HG03103 (cell line): ENCODE results near the gene ERMAP.
"Not testable (repeated sequence)": the region's sequence is repeated elsewhere in the genome, so short reads cannot be mapped to it uniquely, and the experiment has no call there.

Experiments used
- ATAC-seq: cut with Tn5 transposase; IDR thresholded peaks from one replicate; pipeline ENCODE4 v1.9.1; 2021; ENCODE audit warnings: low read depth; ENCODE audit not compliant: unreplicated experiment

ERMAP gene

DNA sequence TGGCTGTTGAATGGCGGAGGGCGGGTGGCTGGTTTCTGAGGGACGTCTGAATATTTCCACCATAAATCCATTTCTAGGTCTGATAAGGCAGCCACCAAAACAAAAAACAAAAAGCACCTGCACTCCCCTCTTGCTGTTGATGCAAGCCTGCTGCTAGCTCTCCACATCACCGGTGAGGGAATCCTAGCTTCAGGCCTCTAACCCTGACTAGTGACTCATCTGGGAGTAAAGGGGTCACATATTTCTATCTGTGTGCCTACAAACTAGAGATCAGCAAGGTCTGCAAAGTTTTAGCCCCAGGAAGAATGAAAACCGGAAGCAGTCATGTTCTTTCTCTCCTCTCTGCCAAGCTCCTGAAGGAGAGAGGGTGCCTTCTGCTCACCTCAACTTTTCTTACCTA is 10.3 kb upstream of the ERMAP start:
- ATAC-seq, result no peak

DNA sequence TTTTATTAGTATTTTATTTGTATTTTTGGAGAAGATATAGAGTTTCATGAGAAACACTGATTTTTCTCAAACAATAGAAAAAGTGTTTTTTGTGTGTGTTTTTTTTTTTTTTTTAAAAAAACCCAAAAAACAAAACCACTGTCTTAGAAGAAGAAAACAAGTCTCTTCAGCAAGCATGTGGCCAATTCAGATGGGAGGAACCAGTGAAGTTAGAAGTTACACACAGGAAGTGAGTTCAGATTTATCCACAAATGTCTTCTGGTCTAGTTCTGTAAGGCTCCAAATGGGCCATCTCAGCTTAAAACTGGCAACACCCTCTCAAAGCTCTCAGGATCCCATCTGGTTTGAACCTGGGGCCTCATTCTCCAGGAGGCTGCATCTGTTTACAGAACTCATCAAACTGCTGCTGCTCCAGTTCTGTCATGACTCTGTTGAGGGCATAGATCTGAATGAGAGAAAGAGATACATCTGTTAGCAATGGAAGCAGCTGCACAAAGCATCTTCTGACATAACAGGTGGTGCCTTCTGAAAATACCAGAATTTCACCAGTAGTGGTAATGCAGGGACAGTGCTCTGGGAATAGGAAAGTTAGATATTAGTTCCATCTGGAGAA is 9.8 kb upstream of the ERMAP start:
- no peak for ATAC-seq

DNA sequence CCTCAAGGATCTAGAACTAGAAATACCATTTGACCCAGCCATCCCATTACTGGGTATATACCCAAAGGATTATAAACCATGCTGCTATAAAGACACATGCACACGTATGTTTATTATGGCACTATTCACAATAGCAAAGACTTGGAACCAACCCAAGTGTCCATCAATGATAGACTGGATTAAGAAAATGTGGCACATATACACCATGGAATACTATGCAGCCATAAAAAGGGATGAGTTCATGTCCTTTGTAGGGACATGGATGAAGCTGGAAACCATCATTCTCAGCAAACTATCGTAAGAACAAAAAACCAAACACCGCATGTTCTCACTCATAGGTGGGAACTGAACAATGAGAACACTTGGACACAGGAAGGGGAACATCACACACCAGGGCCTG is 2.1 kb upstream of the ERMAP start:
- ATAC-seq, result not testable (repeated sequence)

DNA sequence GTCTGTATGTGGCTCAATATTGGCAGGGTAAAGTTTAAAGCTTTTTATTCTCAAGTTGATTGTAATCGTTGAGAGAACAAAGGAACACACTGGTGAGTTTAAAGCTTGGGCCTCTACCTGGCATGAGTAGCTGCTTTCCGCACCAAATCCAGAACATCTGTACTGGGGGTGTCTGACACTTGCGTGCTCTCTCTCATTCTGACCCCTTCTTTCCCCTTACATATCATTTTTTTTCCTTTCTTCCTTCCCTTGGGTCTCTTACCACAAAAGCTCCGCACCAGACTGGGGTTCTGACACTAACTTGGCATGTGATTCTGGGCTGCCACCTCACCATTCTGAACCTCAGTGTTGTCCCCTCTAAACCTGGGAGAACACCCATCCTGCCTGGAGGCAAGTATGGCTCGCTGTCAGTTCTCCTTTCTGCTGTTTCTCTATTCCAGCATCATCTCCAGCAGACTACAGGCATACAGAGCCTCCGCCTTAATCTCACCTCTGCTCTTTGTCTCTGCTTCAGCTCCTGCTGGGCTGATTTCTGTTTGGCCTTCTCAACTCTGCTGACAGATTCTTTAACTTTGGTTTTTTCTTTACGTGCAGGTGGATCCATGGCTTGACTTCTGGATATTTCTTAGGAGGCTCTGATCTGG is 859 bp upstream of the ERMAP start:
- ATAC-seq, result no peak

DNA sequence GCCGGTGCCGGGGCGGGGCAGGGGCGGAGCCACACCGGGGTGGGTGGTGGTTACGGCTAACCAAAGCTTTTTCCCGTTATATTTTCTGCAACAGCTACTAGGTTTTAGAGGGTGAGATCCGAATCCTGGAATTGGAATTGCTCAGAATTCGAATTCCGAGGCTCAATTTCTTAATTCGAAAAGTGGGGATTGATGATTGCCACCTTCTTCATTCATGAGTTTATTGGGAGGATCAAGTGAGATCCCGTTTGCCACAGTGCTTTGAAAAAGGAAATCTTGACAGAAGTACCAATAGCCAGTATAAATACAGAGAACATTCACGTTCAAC is 482 bp downstream of the ERMAP start:
- ATAC-seq, result no peak

DNA sequence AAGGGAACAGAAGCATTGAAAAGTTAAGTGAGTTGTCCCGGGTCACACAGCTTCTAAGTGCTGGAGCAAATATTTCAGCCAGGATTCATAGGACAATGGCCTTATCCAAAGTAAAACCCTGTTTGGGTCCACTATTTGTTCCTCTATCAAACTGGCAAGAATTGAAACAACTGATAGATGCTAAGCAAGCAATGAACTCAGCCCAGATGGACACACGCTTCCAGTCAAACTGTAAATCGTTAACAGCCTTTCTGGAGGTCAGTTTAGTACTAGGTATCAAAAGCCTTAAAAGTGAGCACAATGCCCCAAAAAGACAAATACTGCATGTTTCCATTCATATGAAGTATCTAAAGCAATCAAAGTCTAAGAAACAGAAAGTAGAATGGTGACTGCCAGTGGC is 1.1 kb downstream of the ERMAP start:
- no peak for ATAC-seq

DNA sequence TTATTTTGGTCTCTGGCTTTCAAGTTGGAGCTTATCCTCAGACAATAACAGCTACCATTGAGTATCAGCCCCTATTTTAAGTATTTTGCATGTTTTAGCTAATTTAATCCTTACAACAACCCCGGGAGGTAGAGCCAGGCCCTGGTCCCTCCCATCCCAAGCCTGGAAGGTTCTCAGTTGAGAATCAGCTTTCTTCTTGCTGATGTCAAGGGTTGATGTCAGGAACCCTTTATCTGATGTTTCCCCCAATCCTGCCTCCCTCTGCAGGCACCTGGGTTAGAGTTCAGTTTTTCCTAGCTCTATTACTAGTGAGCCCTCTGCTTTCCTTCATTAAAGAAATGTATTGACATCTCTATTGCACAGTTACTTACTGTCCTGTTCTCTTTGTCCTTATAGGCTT is 3.9 kb downstream of the ERMAP start:
- no peak for ATAC-seq

DNA sequence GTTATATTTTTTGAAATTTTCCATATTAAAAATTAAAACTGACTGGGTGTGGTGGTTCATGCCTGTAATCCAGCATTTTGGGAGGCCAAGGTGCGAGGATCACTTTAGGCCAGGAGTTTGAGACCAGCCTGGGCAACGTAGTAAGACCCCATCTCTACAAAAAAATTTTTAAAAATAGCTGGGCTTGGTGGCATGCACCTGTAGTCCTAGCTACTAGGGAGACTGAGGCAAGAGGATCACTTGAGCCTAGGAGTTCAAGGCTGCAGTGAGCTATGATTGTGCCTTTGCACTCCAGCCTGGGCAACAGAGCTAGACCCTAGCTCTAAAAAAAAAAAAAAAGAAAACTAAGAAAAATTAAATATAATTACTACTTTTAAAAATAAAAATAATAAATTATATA is 4.8 kb downstream of the ERMAP start:
- ATAC-seq, result no peak

DNA sequence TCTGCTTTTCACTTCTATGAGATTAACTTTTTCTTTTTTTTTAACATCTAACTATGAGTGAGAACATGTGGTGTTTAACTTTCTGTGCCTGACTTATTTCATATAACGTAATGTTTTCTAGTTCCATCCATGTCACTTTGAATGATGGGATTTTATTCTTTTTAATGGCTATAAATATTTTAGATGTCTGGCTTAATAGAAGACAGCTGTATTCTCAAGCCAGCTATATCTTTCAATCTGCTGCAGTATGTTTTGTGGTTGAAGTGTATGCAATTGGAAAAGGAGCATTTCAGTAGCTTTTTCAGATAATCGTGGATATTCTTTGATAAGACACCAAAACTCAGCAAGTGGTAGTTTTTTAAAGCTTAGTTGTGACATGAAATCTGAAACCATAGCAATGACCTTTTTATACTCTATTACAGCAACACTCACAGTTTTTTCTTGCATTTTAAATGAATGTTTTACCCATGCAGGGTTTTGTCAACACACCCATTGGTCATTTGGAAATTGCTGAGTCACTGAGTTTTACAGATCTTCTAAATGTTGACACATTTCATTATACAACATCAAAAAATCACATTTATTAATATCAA is 6.0 kb downstream of the ERMAP start:
- no peak for ATAC-seq

DNA sequence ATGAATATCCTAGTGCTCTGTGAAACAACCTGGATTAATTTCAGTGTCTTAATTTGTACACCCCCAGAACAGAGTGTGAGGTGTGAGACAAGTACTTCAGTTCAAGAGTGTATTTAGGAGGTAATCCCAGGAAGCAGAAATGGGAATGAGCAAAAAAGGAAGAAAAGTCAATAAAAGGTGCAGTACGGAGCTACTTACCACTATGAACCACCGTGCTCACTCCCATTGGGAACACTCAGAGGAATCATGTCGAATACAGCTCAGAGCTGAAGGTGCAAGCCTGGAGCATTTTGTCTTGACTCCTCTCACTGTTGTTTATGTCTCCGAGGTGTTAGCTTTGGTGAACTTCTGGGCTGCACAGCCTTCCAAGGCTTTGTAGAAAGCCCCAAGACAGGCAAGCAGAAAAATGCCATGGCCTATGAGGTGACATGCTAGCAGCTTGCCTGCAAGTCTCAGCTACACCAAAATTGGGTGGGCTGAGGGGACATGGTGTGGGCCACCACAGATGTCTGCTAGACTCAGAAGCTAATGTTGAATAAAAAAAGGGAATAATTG is 7.6 kb downstream of the ERMAP start:
- no peak for ATAC-seq

DNA sequence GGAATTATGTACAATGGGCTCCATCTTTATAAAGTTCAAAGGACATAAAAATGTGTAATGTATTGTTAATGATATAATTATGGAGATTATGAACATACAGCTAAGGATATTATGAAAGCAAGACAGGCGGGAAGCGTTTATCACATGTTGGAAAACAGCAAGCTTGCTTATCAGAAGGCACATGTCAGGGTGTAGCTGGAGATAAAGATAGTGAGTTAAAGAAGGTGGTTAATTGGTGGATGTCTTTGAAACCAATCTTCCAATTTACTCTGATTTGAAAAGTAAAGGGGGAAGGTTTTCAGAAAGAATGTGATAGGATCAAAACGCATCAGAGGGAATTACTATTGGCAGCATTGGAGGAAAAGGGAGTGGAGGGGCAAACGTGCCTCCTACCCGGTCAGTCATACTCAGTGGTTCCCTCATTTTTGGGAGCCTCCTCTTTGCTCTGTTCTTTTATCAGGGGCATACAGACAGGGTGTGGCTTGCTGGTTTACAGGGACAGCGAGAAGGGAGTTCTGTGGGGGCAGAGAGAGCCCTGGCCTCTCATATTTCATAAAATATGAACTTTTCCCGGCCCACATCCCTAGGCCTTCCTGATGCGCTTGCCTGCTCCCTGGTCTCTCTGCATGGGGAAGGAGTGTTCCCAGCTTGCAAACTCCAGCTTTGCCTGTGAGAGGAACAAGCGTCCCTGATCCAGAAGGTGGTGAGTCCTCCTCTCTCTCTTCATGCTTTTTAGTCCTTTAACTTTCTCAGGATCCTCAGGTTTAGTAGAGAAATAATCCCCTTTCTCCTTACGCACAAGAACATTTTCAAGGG is 8.3 kb downstream of the ERMAP start:
- no peak for ATAC-seq

DNA sequence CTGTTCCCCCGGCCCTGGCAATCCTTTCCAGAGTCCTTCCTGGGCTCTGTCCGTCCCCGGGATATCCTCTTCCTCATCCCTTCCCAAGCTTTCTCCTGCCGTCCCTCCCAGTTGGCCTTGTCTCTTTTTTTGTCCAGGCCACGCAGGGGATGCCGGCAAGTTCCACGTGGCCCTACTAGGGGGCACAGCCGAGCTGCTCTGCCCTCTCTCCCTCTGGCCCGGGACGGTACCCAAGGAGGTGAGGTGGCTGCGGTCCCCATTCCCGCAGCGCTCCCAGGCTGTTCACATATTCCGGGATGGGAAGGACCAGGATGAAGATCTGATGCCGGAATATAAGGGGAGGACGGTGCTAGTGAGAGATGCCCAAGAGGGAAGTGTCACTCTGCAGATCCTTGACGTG is 13.7 kb downstream of the ERMAP start:
- no peak for ATAC-seq

DNA sequence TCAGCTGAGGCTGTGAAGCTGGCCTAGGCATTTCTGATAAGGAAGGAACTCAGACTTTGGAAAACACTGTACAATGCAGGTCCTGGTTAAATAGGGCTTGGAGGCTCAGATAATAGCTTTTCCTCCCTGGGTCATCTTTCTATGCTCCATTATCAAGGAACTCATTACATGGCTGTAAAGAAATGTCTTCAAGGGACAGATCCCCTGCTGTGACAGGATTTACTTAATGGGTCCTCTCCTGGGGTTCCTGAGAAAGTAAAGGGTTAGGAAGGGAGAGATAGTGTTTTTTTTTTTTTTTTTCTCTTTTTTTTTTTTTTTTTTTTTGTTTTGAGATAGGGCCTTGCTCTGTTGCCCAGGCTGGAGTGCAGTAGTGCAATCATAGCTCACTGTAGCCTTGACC is 14.4 kb downstream of the ERMAP start:
- ATAC-seq, result no peak

DNA sequence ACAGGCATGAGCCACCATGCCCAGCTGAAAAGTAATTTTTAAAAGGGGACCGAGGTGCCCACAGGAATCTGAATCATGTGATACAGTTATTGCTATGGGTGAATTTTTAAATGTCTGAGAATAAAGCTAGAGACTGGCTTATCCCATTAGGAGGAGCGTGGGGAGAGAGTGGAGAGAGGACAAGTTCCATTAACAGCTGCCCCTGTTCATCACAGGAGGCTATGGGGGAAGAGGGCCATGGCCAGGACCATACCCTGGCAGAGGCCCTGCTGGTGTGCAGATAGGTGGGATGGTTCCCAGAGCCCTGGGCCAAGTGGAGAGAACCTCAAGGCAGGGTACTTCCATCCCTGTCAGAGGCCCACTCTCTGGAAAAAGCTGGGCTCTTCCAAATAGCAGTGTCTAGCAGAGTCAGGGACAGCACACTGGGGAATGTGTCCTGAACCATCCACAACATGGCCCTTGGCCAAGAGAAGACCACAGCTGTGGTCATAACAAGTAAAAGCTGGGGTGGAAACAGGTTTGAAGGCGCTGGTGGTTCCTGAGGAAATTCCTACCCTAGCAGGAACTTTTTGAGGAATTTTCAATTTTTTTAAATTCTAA is 15.8 kb downstream of the ERMAP start:
- ATAC-seq, result no peak

DNA sequence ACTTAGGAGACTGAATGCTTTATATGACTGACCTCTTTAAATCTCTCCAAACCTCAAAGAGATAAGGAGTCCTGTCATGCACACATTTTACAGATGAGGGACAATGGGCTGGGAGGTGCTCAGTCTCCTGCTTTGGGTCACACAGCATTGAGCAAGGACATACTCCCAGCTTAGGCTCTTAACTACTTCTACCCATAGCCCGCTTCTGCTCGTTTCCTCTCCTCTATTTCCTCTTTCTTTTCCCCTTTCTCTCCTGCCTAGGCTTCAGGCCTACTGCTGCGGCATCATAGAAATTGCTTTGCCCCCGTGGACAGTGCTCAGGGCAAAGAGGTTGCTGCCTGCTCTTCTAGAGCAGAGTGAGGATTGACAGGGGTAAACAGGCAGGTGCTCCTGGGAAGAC is 17.1 kb downstream of the ERMAP start:
- no peak for ATAC-seq

DNA sequence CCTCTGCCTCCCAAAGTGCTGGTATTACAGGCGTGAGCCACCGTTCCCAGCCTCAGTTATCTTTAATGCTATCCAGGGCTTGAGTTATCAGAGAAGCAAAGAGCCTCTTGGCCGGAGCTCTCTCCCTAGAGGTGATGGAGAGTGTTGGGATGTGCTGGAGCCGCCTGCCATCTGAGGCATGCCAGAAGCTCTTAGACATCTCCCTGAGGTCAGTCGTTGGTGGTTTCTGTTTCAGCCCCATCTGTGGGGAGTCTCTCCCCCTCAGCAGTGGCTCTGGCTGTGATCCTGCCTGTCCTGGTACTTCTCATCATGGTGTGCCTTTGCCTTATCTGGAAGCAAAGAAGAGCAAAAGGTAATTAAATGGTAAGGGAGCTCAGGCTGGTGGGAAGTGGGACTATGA is 17.9 kb downstream of the ERMAP start:
- ATAC-seq, result no peak

DNA sequence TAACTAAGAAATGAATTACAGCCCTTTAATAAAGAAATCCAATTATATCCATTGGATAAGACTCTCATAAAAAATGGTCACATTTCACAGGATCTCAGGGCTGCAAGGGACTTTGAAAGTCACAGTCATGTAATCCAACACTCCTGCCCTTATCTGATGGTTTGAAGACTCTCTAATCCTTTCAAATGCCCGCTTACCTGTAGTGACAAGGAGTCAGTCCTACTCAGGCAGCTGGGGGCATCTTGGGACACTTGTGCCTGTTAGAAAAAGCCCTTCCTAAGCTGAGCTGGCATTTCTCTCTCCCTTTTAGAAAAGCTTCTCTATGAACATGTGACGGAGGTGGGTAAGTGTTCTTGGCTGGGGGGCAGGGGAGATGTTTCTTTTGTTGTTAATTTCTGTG is 18.5 kb downstream of the ERMAP start:
- no peak for ATAC-seq

DNA sequence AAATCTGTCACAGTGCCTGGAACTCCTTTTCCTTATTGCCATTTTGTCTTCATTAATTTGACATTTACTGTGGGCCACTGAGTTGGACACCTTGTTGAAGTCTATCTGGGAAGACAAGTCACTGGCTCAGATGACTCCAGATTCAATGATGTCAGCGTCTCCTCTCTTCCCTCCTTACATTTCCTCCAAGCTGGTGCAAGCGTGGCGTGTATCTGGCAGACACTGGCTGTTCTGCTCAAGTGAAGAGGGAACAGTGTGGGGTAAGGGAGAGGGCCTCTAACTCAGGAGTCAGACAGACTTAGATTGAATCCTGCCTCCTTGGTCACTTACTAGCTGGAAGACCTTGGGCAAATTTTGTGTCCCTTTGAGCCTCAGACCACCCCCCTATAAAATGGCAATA is 20.8 kb downstream of the ERMAP start:
- no peak for ATAC-seq

DNA sequence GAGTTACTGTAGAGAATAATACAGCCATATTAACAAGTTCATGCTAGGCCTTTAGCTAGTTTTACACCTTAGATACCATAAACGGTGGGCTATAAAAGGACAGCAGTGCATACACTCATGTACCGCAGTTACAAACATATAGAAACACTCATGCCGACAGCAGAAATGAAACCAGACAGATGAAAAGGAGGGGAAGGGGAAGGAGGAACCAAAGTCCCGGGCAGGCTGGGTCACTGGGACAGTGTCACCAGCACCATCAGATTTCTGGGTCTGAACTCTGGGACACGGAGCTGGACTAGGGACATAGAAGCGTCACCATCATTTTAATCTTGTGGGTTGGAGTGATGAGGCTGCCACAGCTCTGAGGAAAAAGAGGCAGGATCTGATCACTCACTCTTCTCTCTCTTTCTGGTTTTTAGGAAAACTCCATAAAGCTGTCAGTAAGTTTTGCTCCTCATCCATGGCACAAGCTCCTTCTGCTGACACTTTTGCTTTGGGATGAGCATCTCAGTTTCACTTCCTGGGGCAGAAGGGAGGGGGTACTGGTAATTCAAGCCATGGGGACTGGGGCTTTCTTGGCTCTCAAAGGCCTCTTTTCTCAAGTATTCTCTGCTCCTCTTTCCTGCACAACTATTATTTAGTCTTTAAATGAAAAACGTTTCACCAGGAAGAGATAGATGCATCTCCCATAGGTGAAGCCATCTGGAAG is 21.7 kb downstream of the ERMAP start:
- ATAC-seq, result no peak

DNA sequence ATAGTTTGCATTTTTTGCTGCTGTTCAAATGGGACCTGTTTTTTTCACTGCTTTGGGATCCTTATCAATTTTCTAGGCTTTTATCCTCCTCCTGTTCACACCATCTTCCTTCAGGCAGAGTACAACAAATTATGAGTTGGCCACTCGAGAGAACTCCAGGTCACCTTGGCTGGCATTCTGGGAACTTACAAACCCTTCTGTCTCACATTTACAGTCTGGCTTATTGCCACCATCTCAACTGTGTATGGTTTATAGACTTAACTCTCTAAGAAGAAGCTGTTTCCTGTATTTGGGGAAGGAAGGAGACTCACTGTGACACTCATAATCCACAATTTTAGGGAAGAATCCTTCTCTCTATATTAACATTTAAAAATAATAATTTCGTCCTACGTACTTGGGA is 24.1 kb downstream of the ERMAP start:
- no peak for ATAC-seq
